Trophoblast cell (in vitro differentiated cells and primary cell): Measurements from ENCODE around the gene DNAJB11.
A peak's percentile ranks its signal among the peaks of the same experiment; 100 is the strongest.

ENCODE experiments used
- DNase-seq, 2 donors: peaks; one replicate each; pipeline ENCODE4 v3.0.0-alpha.2; 2016
- H2AFZ ChIP-seq: 2 replicates; pipeline ENCODE4 v1.6.1; 2013; ENCODE audit warnings: low read length, moderate library complexity, mild to moderate bottlenecking; ENCODE audit not compliant: insufficient read depth, poor library complexity
- H2AK5ac ChIP-seq: 2 replicates; pipeline ENCODE4 v1.6.1; 2013; ENCODE audit warnings: mild to moderate bottlenecking, low read length
- H2BK120ac ChIP-seq: 2 replicates; pipeline ENCODE4 v1.6.1; 2013; ENCODE audit warnings: low read length, mild to moderate bottlenecking, moderate library complexity; ENCODE audit not compliant: insufficient read depth, poor library complexity
- H2BK12ac ChIP-seq: 2 replicates; pipeline ENCODE4 v1.6.1; 2013; ENCODE audit warnings: mild to moderate bottlenecking, low read length, moderate library complexity
- H2BK5ac ChIP-seq: 2 replicates; pipeline ENCODE4 v1.6.1; 2013; ENCODE audit warnings: low read length, low read depth, moderate library complexity, mild to moderate bottlenecking; ENCODE audit not compliant: poor library complexity
- H3K14ac ChIP-seq: 2 replicates; pipeline ENCODE4 v1.6.1; 2013; ENCODE audit warnings: mild to moderate bottlenecking, low read length
- H3K18ac ChIP-seq: 2 replicates; pipeline ENCODE4 v1.6.1; 2013; ENCODE audit warnings: mild to moderate bottlenecking, low read length
- H3K23ac ChIP-seq: 2 replicates; pipeline ENCODE4 v1.6.1; 2013; ENCODE audit warnings: low read length
- H3K27ac ChIP-seq: 2 replicates; pipeline ENCODE4 v1.5.1; 2013; ENCODE audit warnings: low read depth, mild to moderate bottlenecking, inconsistent platforms, low read length, moderate library complexity
- H3K27me3 ChIP-seq: 2 replicates; pipeline ENCODE4 v1.6.1; 2013; ENCODE audit warnings: inconsistent platforms, mild to moderate bottlenecking, low read length, moderate library complexity; ENCODE audit not compliant: insufficient read depth
- H3K36me3 ChIP-seq, 2 experiments: 1 replicate in 1 of 2; 2 replicates in 1 of 2; pipeline ENCODE4 v1.6.1; 2013; ENCODE audit warnings: low read length in 2 of 2, mild to moderate bottlenecking in 2 of 2, moderate library complexity in 1 of 2; ENCODE audit not compliant: insufficient read depth in 2 of 2, control insufficient read depth in 1 of 2
- H3K4ac ChIP-seq: 2 replicates; pipeline ENCODE4 v1.6.1; 2013; ENCODE audit warnings: low read depth, mild to moderate bottlenecking, low read length, moderate library complexity
- H3K4me1 ChIP-seq, 2 experiments: 1 replicate in 1 of 2; 2 replicates in 1 of 2; pipeline ENCODE4 v1.6.1; 2013; ENCODE audit warnings: low read length in 2 of 2, mild to moderate bottlenecking in 2 of 2, moderate library complexity in 1 of 2; ENCODE audit not compliant: insufficient read depth in 2 of 2, control insufficient read depth in 1 of 2
- H3K4me2 ChIP-seq: 2 replicates; pipeline ENCODE4 v1.6.1; 2013; ENCODE audit warnings: inconsistent platforms, mild to moderate bottlenecking, low read length, moderate library complexity
- H3K4me3 ChIP-seq: 2 replicates; pipeline ENCODE4 v1.5.1; 2013; ENCODE audit warnings: mild to moderate bottlenecking, low read depth, low read length, inconsistent platforms
- H3K79me1 ChIP-seq: one replicate; pipeline ENCODE4 v1.6.1; 2013; ENCODE audit warnings: low read length
- H3K79me2 ChIP-seq: 2 replicates; pipeline ENCODE4 v1.6.1; 2013; ENCODE audit warnings: low read length, mild to moderate bottlenecking; ENCODE audit not compliant: control insufficient read depth, insufficient read depth, poor library complexity
- H3K9ac ChIP-seq: 2 replicates; pipeline ENCODE4 v1.6.1; 2013; ENCODE audit warnings: mild to moderate bottlenecking, low read length
- H3K9me3 ChIP-seq: 2 replicates; pipeline ENCODE4 v1.6.1; 2013; ENCODE audit warnings: low read depth, mild to moderate bottlenecking, control low read depth, inconsistent platforms, low read length; ENCODE audit not compliant: insufficient read depth
- H4K12ac ChIP-seq: 2 replicates; pipeline ENCODE4 v1.6.1; 2013; ENCODE audit warnings: low read depth, mild to moderate bottlenecking, low read length, moderate library complexity
- H4K8ac ChIP-seq: 2 replicates; pipeline ENCODE4 v1.6.1; 2013; ENCODE audit warnings: low read depth, mild to moderate bottlenecking, low read length, moderate library complexity
- H4K91ac ChIP-seq: one replicate; pipeline ENCODE4 v1.6.1; 2013; ENCODE audit warnings: low read depth, mild to moderate bottlenecking, low read length, moderate library complexity
- WGBS: extraction: QIAGEN DNeasy Blood & Tissue Kit; methylation state at CpG from one replicate; pipeline ENCODE4 v1.1.7; 2013; ENCODE audit warnings: missing lambda C conversion rate; ENCODE audit not compliant: insufficient read length, insufficient coverage; ENCODE audit errors: extremely low coverage; 5-methylcytosine and 5-hydroxymethylcytosine counted together

DNAJB11 gene

DNA sequence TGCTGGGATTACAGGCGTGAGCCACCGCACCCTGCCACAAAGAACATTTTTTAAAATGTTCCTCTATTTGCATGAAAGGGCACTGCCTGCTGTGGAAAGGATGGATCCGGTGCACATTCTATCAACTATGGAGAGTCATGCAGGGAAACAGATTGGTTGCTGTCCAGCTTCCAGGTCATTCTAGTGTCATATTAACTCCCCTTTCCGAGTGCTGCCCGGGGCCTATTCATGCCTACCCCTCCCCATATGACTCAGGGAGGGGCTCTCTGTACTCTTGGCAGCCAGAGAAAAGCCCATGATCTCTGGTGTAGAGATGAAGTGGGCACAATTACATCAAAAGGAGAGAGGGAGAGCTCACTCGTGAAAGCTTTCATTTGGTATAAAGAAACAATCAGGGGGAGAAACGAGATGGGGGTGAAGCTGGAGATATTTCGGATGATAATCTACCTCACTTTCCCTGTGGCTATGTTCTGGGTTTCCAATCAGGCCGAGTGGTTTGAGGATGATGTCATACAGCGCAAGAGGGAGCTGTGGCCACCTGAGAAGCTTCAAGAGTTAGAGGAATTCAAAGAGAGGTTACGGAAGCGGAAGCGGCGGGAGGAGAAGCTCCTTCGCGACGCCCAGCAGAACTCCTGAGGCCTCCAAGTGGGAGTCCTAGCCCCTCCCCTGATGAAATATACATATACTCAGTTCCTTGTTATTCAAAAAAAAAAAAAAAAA lies 26.2 kb downstream of the DNAJB11 start:
- peak overlapping the region; percentile 71 for H4K91ac ChIP-seq
- H2BK120ac ChIP-seq, result peak overlapping the region; percentile 24
- peak overlapping the region; percentile 86 for H2AFZ ChIP-seq
- H2BK12ac ChIP-seq, result peak overlapping the region; percentile 43
- peak overlapping the region; percentile 40 for H4K8ac ChIP-seq
- H3K4me1 ChIP-seq, result peaks cover 11 to 14% of the 10 kb centered on the region in 2 experiments
- H3K9me3 ChIP-seq, result no peaks in the 10 kb centered on the region
- H2AK5ac ChIP-seq, result no peak overlapping the region
- H3K18ac ChIP-seq, result peak overlapping the region; percentile 40
- no peak overlapping the region for H3K9ac ChIP-seq
- H3K4ac ChIP-seq, result no peak overlapping the region
- no peaks in the 10 kb centered on the region for H3K27me3 ChIP-seq
- H3K4me3 ChIP-seq, result no peak overlapping the region
- no peak overlapping the region for H4K12ac ChIP-seq
- H2BK5ac ChIP-seq, result no peak overlapping the region
- no peak overlapping the region for H3K27ac ChIP-seq
- H3K23ac ChIP-seq, result no peak overlapping the region
- peak; percentile 49 to 72 for DNase-seq
- WGBS, result no CpG with 5 or more reads among the region's 17 CpGs
- H3K14ac ChIP-seq, result no peak overlapping the region
- H3K79me1 ChIP-seq, result peaks cover 2% of the 10 kb centered on the region
- peak overlapping the region; percentile 48 for H3K4me2 ChIP-seq
- no peaks in the 10 kb centered on the region for H3K36me3 ChIP-seq
- H3K79me2 ChIP-seq, result no peaks in the 10 kb centered on the region

DNA sequence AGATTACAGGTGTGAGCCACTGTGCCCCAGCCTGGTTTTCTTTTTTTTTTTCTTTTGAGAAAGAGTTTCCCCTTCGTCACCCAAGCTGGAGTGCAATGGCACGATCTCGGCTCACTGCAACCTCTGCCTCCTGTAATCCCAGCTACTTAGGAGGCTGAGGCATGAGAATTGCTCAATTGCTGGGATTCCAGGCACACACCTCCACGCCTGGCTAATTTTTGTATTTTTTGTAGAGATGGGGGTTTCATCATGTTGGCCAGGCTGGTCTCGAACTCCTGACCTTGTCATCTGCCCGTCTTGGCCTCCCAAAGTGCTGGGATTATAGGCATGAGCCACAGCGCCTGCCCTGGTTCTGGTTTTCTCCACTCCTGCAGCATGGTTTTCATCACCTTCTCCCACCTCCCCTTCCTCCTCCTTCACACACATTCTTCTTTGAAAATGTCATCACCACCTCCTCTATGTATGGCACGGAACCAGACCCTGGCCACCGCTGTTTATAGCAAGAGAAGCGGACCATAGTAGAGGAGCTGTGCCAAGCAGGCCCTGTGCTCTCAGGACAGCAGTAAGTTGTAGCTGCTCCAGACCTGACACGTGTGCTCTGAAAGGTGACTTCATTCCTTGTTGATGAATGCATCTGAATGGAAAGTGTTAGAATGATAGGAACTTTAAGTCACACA lies 27.7 kb downstream of the DNAJB11 start:
- Histone ChIP-seq H2BK5ac (no peak overlapping the region), H3K9ac (no peak overlapping the region), H3K4ac (no peak overlapping the region), H3K14ac (no peak overlapping the region), H2BK12ac (no peak overlapping the region), H3K79me1 (peaks cover 2% of the 10 kb centered on the region), H3K23ac (no peak overlapping the region), H4K91ac (no peak overlapping the region), H2AK5ac (no peak overlapping the region), H3K18ac (no peak overlapping the region), H3K4me3 (no peak overlapping the region), H2BK120ac (no peak overlapping the region), H3K36me3 (no peaks in the 10 kb centered on the region), H4K8ac (no peak overlapping the region), H3K9me3 (no peaks in the 10 kb centered on the region), H3K27me3 (no peaks in the 10 kb centered on the region), H4K12ac (no peak overlapping the region), H2AFZ (no peak overlapping the region), H3K27ac (no peak overlapping the region), H3K79me2 (no peaks in the 10 kb centered on the region), H3K4me2 (no peak overlapping the region), H3K4me1 (peaks cover 14% of the 10 kb centered on the region in 2 experiments)
- no CpG with 5 or more reads among the region's 11 CpGs for WGBS
- peak; percentile 67 to 79 for DNase-seq

DNA sequence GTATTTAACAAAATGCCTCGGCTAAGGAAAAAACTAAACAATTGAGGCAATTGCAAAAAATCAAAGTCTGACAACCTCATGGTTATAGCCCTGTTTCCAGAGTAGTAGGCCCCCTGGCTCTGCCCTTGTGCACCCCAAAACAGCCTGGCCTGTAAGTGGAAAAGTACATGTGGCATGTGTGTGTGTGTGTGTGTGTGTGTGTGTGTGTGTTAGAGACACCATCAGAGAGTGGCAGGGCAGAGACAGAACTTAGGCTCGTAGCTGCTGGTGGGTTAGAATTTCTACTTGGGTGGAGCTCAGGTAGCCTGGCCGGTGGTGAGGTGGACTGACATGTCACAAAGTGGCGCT lies 28.2 kb downstream of the DNAJB11 start:
- Histone ChIP-seq H4K8ac (no peak overlapping the region), H3K4me1 (peaks cover 14% of the 10 kb centered on the region in 2 experiments), H3K4ac (no peak overlapping the region), H3K4me2 (no peak overlapping the region), H3K79me2 (no peaks in the 10 kb centered on the region), H2BK120ac (no peak overlapping the region), H4K91ac (no peak overlapping the region), H3K79me1 (peaks cover 2% of the 10 kb centered on the region), H2BK5ac (no peak overlapping the region), H2AK5ac (peak overlapping the region; percentile 41), H2AFZ (no peak overlapping the region), H2BK12ac (peak overlapping the region; percentile 11), H3K9me3 (no peaks in the 10 kb centered on the region), H3K4me3 (no peak overlapping the region), H3K36me3 (no peaks in the 10 kb centered on the region), H3K23ac (no peak overlapping the region), H4K12ac (no peak overlapping the region), H3K18ac (no peak overlapping the region), H3K27me3 (no peaks in the 10 kb centered on the region), H3K14ac (no peak overlapping the region), H3K27ac (no peak overlapping the region), H3K9ac (no peak overlapping the region)
- peak in 1 of 2 donors; percentile 27 for DNase-seq
- no CpG with 5 or more reads among the region's 4 CpGs for WGBS

DNA sequence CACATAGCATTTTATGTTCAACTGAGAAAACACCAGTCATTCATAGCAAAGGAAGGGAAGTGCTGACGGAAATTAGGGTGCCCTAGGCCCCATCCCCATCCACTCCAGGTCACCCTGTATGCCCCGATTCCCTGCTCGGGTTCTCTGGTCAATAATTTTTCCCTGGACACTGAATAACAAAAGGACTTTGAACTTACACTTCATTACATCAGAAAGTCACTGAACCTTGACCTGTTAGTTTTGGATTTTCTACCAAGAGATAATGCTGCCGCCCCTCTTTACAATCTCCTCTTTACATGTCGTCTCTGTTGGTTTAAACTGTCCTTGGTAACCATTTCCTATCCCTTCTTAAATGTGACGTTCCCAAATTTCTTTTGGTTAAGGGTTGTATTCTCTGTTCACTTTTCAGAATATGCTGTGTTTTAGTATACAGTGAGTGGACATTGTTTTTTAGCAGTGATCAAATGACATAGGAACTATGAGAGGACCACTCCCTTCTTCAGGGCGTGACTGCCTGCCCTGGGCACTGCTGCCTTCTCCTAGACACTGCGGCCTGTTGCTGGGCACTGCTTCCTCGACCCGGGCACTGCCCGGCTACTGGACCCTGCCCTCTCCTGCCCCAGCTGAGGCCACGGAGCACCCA lies 28.7 kb downstream of the DNAJB11 start:
- Histone ChIP-seq H3K27ac (no peak overlapping the region), H4K91ac (no peak overlapping the region), H3K23ac (no peak overlapping the region), H3K9me3 (no peaks in the 10 kb centered on the region), H3K27me3 (no peaks in the 10 kb centered on the region), H2BK120ac (no peak overlapping the region), H4K12ac (no peak overlapping the region), H2AFZ (no peak overlapping the region), H3K18ac (no peak overlapping the region), H3K79me1 (peaks cover 2% of the 10 kb centered on the region), H3K9ac (no peak overlapping the region), H4K8ac (no peak overlapping the region), H3K4me1 (peaks cover 14% of the 10 kb centered on the region in 2 experiments), H2BK5ac (no peak overlapping the region), H3K79me2 (no peaks in the 10 kb centered on the region), H2AK5ac (peak overlapping the region; percentile 42), H3K4me2 (no peak overlapping the region), H3K4me3 (no peak overlapping the region), H2BK12ac (peak overlapping the region; percentile 11), H3K4ac (no peak overlapping the region), H3K14ac (no peak overlapping the region), H3K36me3 (no peaks in the 10 kb centered on the region)
- DNase-seq, result no peak
- WGBS, result no CpG with 5 or more reads among the region's 12 CpGs
